SK-N-SH treated with all-trans-retinoic acid at 6 μM for 48 hours (cell line): ENCODE measurements around the gene TLCD2.
A peak's percentile ranks its signal among the peaks of the same experiment; 100 is the strongest.

Experiments
- ATAC-seq: fragments of 200-7000 bp; cut with Tn5 transposase; 3 replicates; pipeline ENCODE4 v1.9.1; 2020; ENCODE audit warnings: mild to moderate bottlenecking, moderate library complexity
- ARNTL ChIP-seq: fragments of 450-650 bp; formaldehyde crosslinking; IDR thresholded peaks from 2 replicates; pipeline ENCODE4 v1.5.0; 2020; ENCODE audit warnings: low read depth, mild to moderate bottlenecking, moderate library complexity, borderline replicate concordance
- BACH2 ChIP-seq: fragments of 250-450 bp; sonication (Bioruptor Pico); IDR thresholded peaks from 2 replicates; pipeline ENCODE4 v1.9.0; 2021; ENCODE audit warnings: mild to moderate bottlenecking, borderline replicate concordance
- CSDC2 ChIP-seq: fragments of 250-450 bp; sonication (Bioruptor Pico); IDR thresholded peaks from 2 replicates; pipeline ENCODE4 v1.5.0; 2020; ENCODE audit warnings: mild to moderate bottlenecking, moderate library complexity
- ESRRG ChIP-seq: fragments of 250-450 bp; sonication (Bioruptor Pico); IDR thresholded peaks from 2 replicates; pipeline ENCODE4 v1.6.1; 2021; ENCODE audit warnings: mild to moderate bottlenecking
- GLIS3 ChIP-seq: fragments of 250-450 bp; sonication (Bioruptor Pico); IDR thresholded peaks from 2 replicates; pipeline ENCODE4 v1.5.0; 2020; ENCODE audit warnings: mild to moderate bottlenecking, moderate library complexity
- ISL1 ChIP-seq: fragments of 250-450 bp; sonication (Bioruptor Pico); IDR thresholded peaks from 2 replicates; pipeline ENCODE4 v2.1.2; 2022; ENCODE audit warnings: mild to moderate bottlenecking, moderate library complexity
- OSR1 ChIP-seq: fragments of 250-450 bp; sonication (Bioruptor Pico); IDR thresholded peaks from 2 replicates; pipeline ENCODE4 v1.8.0; 2022; ENCODE audit warnings: moderate library complexity, mild to moderate bottlenecking, inconsistent platforms
- PPARA ChIP-seq: fragments of 250-450 bp; sonication (Bioruptor Pico); IDR thresholded peaks from 2 replicates; pipeline ENCODE4 v1.5.0; 2020; ENCODE audit warnings: mild to moderate bottlenecking, borderline replicate concordance
- RARB ChIP-seq: fragments of 250-450 bp; sonication (Bioruptor Pico); IDR thresholded peaks from 2 replicates; pipeline ENCODE4 v1.8.0; 2021; ENCODE audit warnings: mild to moderate bottlenecking, moderate library complexity
- SNAI2 ChIP-seq: fragments of 250-450 bp; sonication (Bioruptor Pico); IDR thresholded peaks from 2 replicates; pipeline ENCODE4 v1.5.0; 2020; ENCODE audit warnings: mild to moderate bottlenecking, moderate library complexity
- TOX ChIP-seq: fragments of 250-450 bp; sonication (Bioruptor Pico); IDR thresholded peaks from 2 replicates; pipeline ENCODE4 v1.8.0; 2021; ENCODE audit warnings: mild to moderate bottlenecking, moderate library complexity, borderline replicate concordance
- ZC3H10 ChIP-seq: fragments of 250-450 bp; sonication (Bioruptor Pico); IDR thresholded peaks from 2 replicates; pipeline ENCODE4 v1.5.1; 2021; ENCODE audit warnings: mild to moderate bottlenecking, moderate library complexity
- ZFP3 ChIP-seq: fragments of 250-450 bp; sonication (Bioruptor Pico); IDR thresholded peaks from 2 replicates; pipeline ENCODE4 v1.5.0; 2020; ENCODE audit warnings: mild to moderate bottlenecking, moderate library complexity
- ZFP30 ChIP-seq: fragments of 450-650 bp; formaldehyde crosslinking; IDR thresholded peaks from 2 replicates; pipeline ENCODE4 v1.5.0; 2022; ENCODE audit warnings: mild to moderate bottlenecking, moderate library complexity
- ZNF565 ChIP-seq: fragments of 450-650 bp; formaldehyde crosslinking; conservative IDR thresholded peaks from 2 replicates; pipeline ENCODE4 v1.5.0; 2020; ENCODE audit warnings: low read depth, mild to moderate bottlenecking, moderate library complexity
- ZNF70 ChIP-seq: fragments of 450-650 bp; formaldehyde crosslinking; IDR thresholded peaks from 2 replicates; pipeline ENCODE4 v1.5.0; 2020; ENCODE audit warnings: mild to moderate bottlenecking, moderate library complexity
- ZNF8 ChIP-seq: fragments of 450-650 bp; formaldehyde crosslinking; IDR thresholded peaks from 2 replicates; pipeline ENCODE4 v1.5.0; 2020; ENCODE audit warnings: mild to moderate bottlenecking, moderate library complexity
- TF ChIP-seq, protein P1 (sequence below): fragments of 250-450 bp; sonication (Bioruptor Pico); IDR thresholded peaks from 2 replicates; pipeline ENCODE4 v1.5.1; 2020; ENCODE audit warnings: low read depth, mild to moderate bottlenecking, moderate library complexity
- TF ChIP-seq, protein P2 (sequence below): fragments of 250-450 bp; sonication (Bioruptor Pico); IDR thresholded peaks from 2 replicates; pipeline ENCODE4 v1.5.1; 2021; ENCODE audit warnings: mild to moderate bottlenecking, moderate library complexity
- TF ChIP-seq, protein P3 (sequence below): fragments of 250-450 bp; sonication (Bioruptor Pico); IDR thresholded peaks from 2 replicates; pipeline ENCODE4 v1.8.0; 2020; ENCODE audit warnings: mild to moderate bottlenecking, moderate library complexity, borderline replicate concordance

The TLCD2 gene

DNA sequence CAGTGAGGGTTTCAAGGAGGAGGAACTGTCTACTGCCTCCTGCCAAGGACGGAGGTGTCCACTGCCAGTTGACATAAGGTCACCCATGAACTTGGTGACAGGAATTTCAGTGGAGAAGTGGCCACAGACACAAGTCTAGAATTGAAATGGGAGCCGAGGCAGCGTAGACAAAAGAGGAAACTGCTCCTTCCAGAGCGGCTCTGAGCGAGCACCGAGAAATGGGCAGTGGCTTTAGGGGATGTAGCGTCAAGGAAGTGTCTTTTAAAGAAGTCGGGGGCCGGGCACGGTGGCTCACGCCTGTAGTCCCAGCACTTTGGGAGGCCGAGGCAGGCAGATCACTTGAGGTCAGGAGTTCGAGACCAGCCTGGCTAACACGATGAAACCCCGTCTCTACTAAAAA, 48.6 kb upstream of the TLCD2 start:
- no peak for ATAC-seq
- TF ChIP-seq OSR1 (no peak), TOX (CRISPR knock-in tag) (no peak), CSDC2 (CRISPR knock-in tag) (no peak), SNAI2 (CRISPR knock-in tag) (no peak), PPARA (no peak)
- TF ChIP-seq, protein P1, sequence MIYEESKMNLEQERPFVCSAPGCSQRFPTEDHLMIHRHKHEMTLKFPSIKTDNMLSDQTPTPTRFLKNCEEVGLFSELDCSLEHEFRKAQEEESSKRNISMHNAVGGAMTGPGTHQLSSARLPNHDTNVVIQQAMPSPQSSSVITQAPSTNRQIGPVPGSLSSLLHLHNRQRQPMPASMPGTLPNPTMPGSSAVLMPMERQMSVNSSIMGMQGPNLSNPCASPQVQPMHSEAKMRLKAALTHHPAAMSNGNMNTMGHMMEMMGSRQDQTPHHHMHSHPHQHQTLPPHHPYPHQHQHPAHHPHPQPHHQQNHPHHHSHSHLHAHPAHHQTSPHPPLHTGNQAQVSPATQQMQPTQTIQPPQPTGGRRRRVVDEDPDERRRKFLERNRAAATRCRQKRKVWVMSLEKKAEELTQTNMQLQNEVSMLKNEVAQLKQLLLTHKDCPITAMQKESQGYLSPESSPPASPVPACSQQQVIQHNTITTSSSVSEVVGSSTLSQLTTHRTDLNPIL (CRISPR knock-in tag) = no peak
- TF ChIP-seq, protein P2, sequence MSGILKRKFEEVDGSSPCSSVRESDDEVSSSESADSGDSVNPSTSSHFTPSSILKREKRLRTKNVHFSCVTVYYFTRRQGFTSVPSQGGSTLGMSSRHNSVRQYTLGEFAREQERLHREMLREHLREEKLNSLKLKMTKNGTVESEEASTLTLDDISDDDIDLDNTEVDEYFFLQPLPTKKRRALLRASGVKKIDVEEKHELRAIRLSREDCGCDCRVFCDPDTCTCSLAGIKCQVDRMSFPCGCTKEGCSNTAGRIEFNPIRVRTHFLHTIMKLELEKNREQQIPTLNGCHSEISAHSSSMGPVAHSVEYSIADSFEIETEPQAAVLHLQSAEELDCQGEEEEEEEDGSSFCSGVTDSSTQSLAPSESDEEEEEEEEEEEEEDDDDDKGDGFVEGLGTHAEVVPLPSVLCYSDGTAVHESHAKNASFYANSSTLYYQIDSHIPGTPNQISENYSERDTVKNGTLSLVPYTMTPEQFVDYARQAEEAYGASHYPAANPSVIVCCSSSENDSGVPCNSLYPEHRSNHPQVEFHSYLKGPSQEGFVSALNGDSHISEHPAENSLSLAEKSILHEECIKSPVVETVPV (CRISPR knock-in tag) = no peak

GRCh38 chr17:1755827-1756262, 45.7 kb upstream of the TLCD2 start:
- no peak for ATAC-seq

DNA sequence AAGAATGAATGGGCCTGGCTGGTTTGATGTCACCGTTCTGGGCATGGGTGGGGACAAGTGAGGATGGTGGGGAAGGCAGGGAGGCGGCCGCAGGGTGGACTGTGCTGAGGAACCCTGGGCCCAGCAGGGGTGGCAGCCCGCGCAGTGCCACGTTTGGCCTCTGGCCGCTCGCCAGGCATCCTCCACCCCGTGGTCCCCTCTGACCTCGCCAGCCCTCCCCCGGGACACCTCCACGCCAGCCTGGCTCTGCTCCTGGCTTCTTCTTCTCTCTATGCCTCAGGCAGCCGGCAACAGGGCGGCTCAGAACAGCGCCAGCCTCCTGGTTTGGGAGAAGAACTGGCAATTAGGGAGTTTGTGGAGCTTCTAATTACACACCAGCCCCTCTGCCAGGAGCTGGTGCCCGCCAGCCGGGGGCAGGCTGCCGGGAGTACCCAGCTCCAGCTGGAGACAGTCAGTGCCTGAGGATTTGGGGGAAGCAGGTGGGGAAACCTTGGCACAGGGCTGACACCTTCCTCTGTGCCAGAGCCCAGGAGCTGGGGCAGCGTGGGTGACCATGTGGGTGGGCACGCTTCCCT, 45.2 kb upstream of the TLCD2 start:
- no peak for TF ChIP-seq PPARA
- TF ChIP-seq ISL1 (CRISPR knock-in tag) = no peak
- no peak for TF ChIP-seq ZFP3 (CRISPR knock-in tag)
- TF ChIP-seq, protein P3, sequence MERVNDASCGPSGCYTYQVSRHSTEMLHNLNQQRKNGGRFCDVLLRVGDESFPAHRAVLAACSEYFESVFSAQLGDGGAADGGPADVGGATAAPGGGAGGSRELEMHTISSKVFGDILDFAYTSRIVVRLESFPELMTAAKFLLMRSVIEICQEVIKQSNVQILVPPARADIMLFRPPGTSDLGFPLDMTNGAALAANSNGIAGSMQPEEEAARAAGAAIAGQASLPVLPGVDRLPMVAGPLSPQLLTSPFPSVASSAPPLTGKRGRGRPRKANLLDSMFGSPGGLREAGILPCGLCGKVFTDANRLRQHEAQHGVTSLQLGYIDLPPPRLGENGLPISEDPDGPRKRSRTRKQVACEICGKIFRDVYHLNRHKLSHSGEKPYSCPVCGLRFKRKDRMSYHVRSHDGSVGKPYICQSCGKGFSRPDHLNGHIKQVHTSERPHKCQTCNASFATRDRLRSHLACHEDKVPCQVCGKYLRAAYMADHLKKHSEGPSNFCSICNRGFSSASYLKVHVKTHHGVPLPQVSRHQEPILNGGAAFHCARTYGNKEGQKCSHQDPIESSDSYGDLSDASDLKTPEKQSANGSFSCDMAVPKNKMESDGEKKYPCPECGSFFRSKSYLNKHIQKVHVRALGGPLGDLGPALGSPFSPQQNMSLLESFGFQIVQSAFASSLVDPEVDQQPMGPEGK (CRISPR knock-in tag) = no peak
- no peak for TF ChIP-seq ZNF565 (CRISPR knock-in tag)
- TF ChIP-seq ARNTL = no peak
- TF ChIP-seq ZFP30 (CRISPR knock-in tag) = no peak
- no peak for TF ChIP-seq CSDC2 (CRISPR knock-in tag)
- no peak for TF ChIP-seq OSR1
- no peak for TF ChIP-seq ZNF8 (CRISPR knock-in tag)
- TF ChIP-seq, protein P1 (CRISPR knock-in tag) = no peak
- TF ChIP-seq ZNF70 = no peak
- no peak for TF ChIP-seq SNAI2 (CRISPR knock-in tag)
- no peak for TF ChIP-seq BACH2
- no peak for TF ChIP-seq RARB (CRISPR knock-in tag)
- peak; percentile 19; the same call in 1 of the 3 replicates for ATAC-seq

More at GRCh38 chr17:1755827-1756262, 45.7 kb upstream of the TLCD2 start:
- TF ChIP-seq GLIS3 (CRISPR knock-in tag) (no peak), ESRRG (CRISPR knock-in tag) (no peak), RARB (CRISPR knock-in tag) (no peak), PPARA (no peak), ZNF8 (CRISPR knock-in tag) (no peak), ZFP30 (CRISPR knock-in tag) (no peak), ZC3H10 (no peak)
- TF ChIP-seq, protein P3 (CRISPR knock-in tag) = no peak
- TF ChIP-seq, protein P1 (CRISPR knock-in tag) = no peak
